Ectodermal cell (in vitro differentiated cells): Measurements from ENCODE around the gene SNX1.
"Not testable (repeated sequence)": the region's sequence is repeated elsewhere in the genome, so short reads cannot be mapped to it uniquely, and the experiment has no call there.

Experiments
- H3K27ac ChIP-seq: 2 replicates; pipeline ENCODE4 v1.7.0; 2013; ENCODE audit warnings: mild to moderate bottlenecking, low read depth, low read length; ENCODE audit not compliant: insufficient read depth, poor library complexity, severe bottlenecking
- H3K27me3 ChIP-seq: 2 replicates; pipeline ENCODE4 v1.7.0; 2013; ENCODE audit warnings: mild to moderate bottlenecking, low read length; ENCODE audit not compliant: insufficient read depth, control insufficient read depth, poor library complexity, severe bottlenecking
- H3K36me3 ChIP-seq: one replicate; pipeline ENCODE4 v1.7.0; 2013; ENCODE audit warnings: low read length; ENCODE audit not compliant: control insufficient read depth, insufficient read depth
- H3K4me1 ChIP-seq: one replicate; pipeline ENCODE4 v1.7.0; 2013; ENCODE audit warnings: low read length; ENCODE audit not compliant: control insufficient read depth, insufficient read depth
- H3K4me3 ChIP-seq: 2 replicates; pipeline ENCODE4 v1.7.0; 2013; ENCODE audit warnings: low read depth, low read length, control low read depth; ENCODE audit not compliant: insufficient read depth
- H3K9me3 ChIP-seq: 2 replicates; pipeline ENCODE4 v1.7.0; 2013; ENCODE audit warnings: mild to moderate bottlenecking, low read length, moderate library complexity; ENCODE audit not compliant: control insufficient read depth
- WGBS, 2 experiments: methylation state at CpG; one replicate each; pipeline ENCODE4 v1.1.7; 2013; ENCODE audit warnings: missing lambda C conversion rate in 2 of 2; 5-methylcytosine and 5-hydroxymethylcytosine counted together

The SNX1 gene

DNA sequence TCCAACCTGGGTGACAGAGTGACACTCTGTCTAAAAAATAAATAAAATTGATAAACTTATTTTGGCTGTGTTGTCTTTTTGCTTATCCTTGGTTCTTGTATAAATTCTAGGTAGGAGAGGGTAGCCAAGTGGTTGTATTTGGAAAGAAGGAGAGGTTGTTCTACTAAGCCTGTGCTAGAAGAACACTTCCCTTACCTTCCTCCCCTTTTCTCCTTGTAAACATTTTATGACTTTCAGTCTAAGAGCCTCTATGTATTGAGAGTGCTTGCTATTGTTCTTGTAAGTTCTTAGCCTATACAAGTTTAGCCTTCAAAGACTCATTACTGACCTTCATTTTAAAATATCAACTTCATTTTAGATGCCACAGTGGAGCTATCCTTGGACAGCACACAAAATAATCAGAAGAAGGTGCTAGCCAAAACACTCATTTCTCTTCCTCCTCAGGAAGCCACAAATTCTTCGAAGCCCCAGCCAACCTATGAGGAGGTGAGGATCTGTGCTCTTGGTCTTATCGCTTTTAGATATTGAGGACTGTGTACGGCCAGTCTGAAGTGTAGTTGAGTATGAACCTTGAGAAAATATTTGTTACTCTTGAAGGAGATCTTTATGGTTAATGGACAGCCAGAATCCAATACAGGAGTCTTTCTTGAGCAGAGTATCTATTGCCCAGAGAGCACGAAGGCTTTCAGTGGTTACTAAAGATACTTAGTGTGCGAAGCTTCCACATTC lies 22.1 kb downstream of the SNX1 start:
- Histone ChIP-seq H3K4me1 (no peaks in the 10 kb centered on the region), H3K27ac (no peak overlapping the region), H3K9me3 (no peaks in the 10 kb centered on the region), H3K4me3 (no peak overlapping the region), H3K27me3 (no peaks in the 10 kb centered on the region), H3K36me3 (peaks cover 37% of the 10 kb centered on the region)
- WGBS, 2 experiments, result 96% methylated on average over 5 of the region's 5 CpGs

DNA sequence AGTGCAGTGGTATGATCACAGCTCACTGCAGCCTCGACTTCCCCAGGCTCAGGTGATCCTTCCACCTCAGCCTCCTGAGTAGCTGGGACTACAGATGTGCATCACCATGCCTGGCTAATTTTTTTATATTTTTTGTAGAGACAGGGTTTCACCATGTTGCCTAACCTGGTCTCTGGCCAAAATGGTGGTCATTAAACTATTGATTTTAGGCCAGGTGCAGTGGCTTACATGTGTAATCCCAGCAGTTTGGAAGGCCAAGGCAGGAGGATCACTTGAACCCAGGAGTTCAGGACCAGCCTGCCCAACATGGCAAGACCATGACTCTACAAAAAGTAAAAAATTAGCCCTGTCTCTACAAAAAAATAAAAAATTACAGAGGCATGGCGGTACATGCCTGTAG lies 24.5 kb downstream of the SNX1 start:
- not testable (repeated sequence) for H3K27ac ChIP-seq, H3K27me3 ChIP-seq, H3K4me1 ChIP-seq, H3K4me3 ChIP-seq, H3K9me3 ChIP-seq
- WGBS, 2 experiments, result 92 to 99% methylated on average over 2 of the region's 2 CpGs
- H3K36me3 ChIP-seq, result peaks cover 31% of the 10 kb centered on the region

GRCh38 chr15:64121614-64122013 lies 25.8 kb downstream of the SNX1 start:
- H3K36me3 ChIP-seq, result peaks cover 31% of the 10 kb centered on the region

GRCh38 chr15:64122444-64122843 lies 26.7 kb downstream of the SNX1 start:
- H3K9me3 ChIP-seq, result no peaks in the 10 kb centered on the region
- H3K27me3 ChIP-seq, result no peaks in the 10 kb centered on the region
- H3K27ac ChIP-seq, result no peak overlapping the region
- peaks cover 37% of the 10 kb centered on the region for H3K36me3 ChIP-seq
- H3K4me3 ChIP-seq, result no peak overlapping the region
- WGBS, 2 experiments, result 92 to 100% methylated on average over 1 of the region's 1 CpG
- no peaks in the 10 kb centered on the region for H3K4me1 ChIP-seq

More at GRCh38 chr15:64121614-64122013, 25.8 kb downstream of the SNX1 start:
- no peak overlapping the region for H3K27ac ChIP-seq
- WGBS, 2 experiments, result 96 to 100% methylated on average over 2 to 4 of the region's 4 CpGs
- H3K4me3 ChIP-seq, result no peak overlapping the region
- H3K4me1 ChIP-seq, result no peaks in the 10 kb centered on the region
- no peaks in the 10 kb centered on the region for H3K9me3 ChIP-seq
- no peaks in the 10 kb centered on the region for H3K27me3 ChIP-seq

DNA sequence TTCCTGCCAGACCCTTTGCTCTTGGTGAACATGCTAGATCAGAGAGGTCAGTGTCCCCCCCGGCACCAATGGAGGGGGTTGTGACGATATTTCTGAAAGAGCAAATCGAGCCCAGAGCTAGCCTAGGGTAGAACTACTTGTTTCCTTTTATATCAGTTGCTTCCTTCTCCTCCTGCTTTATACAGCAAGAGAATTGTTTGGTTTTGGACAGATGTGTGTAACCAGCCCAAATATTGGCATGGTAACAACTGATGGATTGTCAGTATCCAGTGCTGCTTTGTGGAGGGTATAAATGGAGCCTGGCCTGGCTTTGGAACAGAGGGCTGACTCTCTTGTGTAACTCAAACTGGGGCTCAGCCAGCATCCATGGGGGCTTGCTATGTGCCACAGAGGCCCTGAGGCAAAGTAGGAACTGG lies 27.2 kb downstream of the SNX1 start:
- Histone ChIP-seq H3K9me3 (no peaks in the 10 kb centered on the region), H3K27ac (no peak overlapping the region), H3K4me3 (no peak overlapping the region), H3K27me3 (no peaks in the 10 kb centered on the region), H3K36me3 (peaks cover 37% of the 10 kb centered on the region), H3K4me1 (no peaks in the 10 kb centered on the region)
- WGBS, 2 experiments, result 98 to 99% methylated on average over 3 of the region's 3 CpGs

GRCh38 chr15:64125978-64126377 lies 30.2 kb downstream of the SNX1 start:
- WGBS, 2 experiments, result 61 to 65% methylated on average over 3 of the region's 3 CpGs
- no peaks in the 10 kb centered on the region for H3K27me3 ChIP-seq
- no peaks in the 10 kb centered on the region for H3K9me3 ChIP-seq
- H3K4me3 ChIP-seq, result no peak overlapping the region
- no peak overlapping the region for H3K27ac ChIP-seq
- peaks cover 39% of the 10 kb centered on the region for H3K36me3 ChIP-seq
- no peaks in the 10 kb centered on the region for H3K4me1 ChIP-seq

DNA sequence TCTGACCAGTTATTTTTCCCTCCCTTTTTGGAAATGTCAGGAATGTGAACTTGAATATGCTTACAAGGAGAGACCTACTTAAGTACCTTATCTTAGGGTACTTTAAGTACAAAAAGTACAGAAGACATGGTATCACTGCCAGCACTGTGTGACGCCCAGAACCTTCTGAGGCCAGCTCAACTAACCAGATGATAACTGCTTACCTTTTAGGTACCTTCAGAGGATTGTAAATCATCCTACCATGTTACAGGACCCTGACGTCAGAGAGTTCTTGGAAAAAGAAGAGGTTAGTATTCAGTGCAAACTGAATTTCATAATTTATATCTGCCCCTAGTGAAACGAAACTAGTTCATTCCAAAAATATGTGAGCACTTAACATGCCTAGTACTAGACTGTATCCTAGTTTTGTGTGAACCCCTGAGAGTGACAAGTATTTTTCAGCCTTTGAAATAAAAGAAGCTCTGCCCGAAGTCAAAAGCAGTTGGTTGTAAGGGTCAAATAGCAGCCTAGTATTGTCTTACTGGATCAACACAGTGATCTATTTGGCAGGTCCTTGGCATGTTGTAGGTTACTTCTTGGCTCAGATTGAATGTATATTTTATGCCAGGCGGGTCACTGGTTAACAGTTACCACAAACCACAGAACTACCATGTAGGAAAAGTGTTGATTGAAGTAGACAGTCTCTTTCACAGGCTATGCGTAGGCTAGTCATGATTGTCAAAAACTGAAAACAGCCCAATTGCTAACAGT lies 31.9 kb downstream of the SNX1 start:
- no peaks in the 10 kb centered on the region for H3K9me3 ChIP-seq
- 88 to 96% methylated on average over 3 to 6 of the region's 6 CpGs for WGBS, 2 experiments
- peaks cover 38% of the 10 kb centered on the region for H3K36me3 ChIP-seq
- no peak overlapping the region for H3K27ac ChIP-seq
- H3K4me3 ChIP-seq, result no peak overlapping the region
- H3K4me1 ChIP-seq, result no peaks in the 10 kb centered on the region
- H3K27me3 ChIP-seq, result no peaks in the 10 kb centered on the region

DNA sequence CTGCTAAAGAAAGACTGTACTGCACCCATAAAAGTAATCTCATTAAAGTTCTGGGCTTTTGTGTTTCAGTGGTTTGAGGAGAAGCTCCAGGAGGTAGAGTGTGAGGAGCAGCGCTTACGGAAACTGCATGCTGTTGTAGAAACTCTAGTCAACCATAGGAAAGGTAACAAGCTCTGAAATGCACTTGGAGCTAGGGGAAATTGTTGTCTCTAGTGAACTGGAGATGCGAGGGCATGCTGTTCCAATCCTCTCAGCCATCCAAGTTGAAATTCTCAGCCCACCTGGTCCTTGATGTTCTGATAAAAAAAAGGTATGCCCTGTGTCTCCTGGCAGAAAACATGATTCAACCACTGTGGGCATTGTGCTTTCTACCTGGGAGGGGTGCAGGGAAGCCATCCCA lies 34.4 kb downstream of the SNX1 start:
- Histone ChIP-seq H3K27me3 (no peaks in the 10 kb centered on the region), H3K9me3 (no peaks in the 10 kb centered on the region), H3K4me3 (no peak overlapping the region), H3K36me3 (peaks cover 43% of the 10 kb centered on the region), H3K4me1 (no peaks in the 10 kb centered on the region), H3K27ac (no peak overlapping the region)
- 95 to 96% methylated on average over 3 of the region's 3 CpGs for WGBS, 2 experiments

GRCh38 chr15:64131547-64131946 lies 35.8 kb downstream of the SNX1 start:
- no peaks in the 10 kb centered on the region for H3K27me3 ChIP-seq
- H3K27ac ChIP-seq, result no peak overlapping the region
- H3K9me3 ChIP-seq, result no peaks in the 10 kb centered on the region
- no peaks in the 10 kb centered on the region for H3K4me1 ChIP-seq
- WGBS, 2 experiments, result 93 to 97% methylated on average over 7 of the region's 7 CpGs
- H3K4me3 ChIP-seq, result no peak overlapping the region
- peaks cover 45% of the 10 kb centered on the region for H3K36me3 ChIP-seq

GRCh38 chr15:64132217-64132616 lies 36.4 kb downstream of the SNX1 start:
- Histone ChIP-seq H3K4me3 (no peak overlapping the region), H3K9me3 (no peaks in the 10 kb centered on the region), H3K27me3 (no peaks in the 10 kb centered on the region), H3K27ac (no peak overlapping the region), H3K36me3 (peaks cover 44% of the 10 kb centered on the region), H3K4me1 (no peaks in the 10 kb centered on the region)
- 92 to 93% methylated on average over 4 of the region's 4 CpGs for WGBS, 2 experiments
